GM12873 (cell line): ENCODE results near the gene HAO1.

Source experiments
- CTCF ChIP-seq: IDR thresholded peaks from 2 replicates; pipeline ENCODE4 v1.5.1; 2012; ENCODE audit warnings: low read depth, mild to moderate bottlenecking, moderate library complexity, low read length, control low read depth; ENCODE audit not compliant: insufficient read depth; ENCODE audit errors: missing control alignments

Gene HAO1

DNA sequence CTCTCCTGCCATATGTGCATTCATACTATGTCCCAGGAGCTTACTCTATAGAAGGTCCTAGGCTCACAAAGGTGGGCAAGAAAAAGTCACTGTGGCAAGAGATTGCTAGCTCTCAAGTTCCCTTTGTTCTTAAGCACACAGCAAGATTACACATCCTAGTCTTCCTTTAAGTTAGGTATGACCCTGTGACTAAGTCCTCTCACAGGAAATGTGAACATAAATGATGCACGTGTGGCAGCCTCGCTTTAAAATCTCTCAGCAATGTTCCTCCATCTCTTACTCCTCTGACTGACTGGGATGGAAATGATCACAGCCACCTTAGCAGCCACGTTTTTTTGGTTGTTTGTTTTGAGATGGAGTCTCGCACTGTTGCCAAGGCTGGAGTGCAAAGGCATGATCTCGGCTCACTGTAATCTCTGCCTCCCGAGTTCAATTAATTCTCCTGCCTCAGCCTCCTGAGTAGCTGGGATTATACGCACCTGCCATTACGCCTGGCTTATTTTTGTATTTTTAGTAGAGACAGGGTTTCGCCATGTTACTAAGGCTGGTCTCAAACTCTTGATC is 35.7 kb upstream of the HAO1 start:
- no peak for TF ChIP-seq CTCF

GRCh38 chr20:7974785-7975435 is 34.7 kb upstream of the HAO1 start:
- no peak for TF ChIP-seq CTCF

DNA sequence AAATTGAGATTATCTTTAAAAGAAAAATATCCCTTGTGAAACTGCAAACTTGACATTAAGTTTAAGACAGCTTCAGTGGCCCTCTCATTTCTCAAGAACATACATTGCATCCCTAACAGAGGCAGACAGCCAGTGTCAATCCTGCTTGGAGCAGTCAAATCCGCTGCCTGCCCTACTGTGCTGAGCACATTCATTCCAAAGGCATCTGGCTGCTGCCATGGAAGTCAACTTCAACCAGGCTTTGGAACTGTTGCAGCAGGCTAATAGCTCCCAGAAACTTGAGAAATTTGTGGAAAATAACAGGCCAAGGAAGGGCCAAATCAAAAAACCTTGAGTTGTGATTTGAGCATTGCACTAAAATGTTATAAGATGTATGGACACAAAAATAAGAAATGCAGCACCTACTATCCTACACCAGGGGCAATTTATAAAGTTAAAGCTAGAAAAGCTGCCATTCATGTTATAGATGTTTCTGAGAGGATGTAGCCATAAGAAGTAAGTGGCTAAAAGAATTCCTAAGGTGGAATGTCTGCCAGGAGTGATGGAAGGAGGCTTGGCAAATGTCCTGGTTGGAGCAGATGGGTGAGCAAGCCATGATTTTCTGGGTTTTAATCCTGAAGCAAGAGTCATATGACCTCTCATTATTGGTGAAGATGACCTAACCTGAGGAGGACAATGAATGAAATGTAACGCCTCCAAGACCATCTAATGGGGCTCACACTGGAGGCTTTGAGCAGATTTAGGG is 31.4 kb upstream of the HAO1 start:
- no peak for TF ChIP-seq CTCF

DNA sequence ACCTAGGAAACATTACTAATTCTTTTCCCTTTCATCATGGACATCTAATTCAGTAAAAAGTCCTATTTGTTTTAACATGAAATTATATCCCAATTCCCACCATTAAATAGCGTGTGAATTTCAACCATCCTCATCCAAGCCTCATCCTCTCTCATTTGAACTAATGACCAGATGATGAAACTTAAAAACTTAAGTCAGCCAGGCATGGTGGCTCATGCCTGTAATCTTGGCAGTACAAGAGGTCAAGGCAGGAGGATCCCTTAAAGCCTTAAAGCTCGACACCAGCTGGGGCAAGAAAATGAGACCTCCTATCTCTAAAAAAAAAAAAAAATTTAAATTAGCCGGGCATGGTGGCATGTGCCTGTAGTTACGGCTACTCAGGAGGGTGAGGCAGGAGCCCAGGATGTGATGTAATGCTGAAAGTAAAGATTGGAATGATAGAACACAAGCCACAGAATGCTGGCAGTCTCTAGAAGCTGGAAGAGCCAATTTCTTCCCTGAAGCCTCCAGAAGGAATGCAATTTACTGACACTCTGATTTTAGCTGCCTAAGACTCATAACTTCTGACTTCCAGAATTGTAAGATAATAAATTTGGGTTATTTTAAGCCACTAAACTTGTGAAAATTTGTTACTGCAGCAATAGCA is 27.1 kb upstream of the HAO1 start:
- TF ChIP-seq CTCF = no peak

GRCh38 chr20:7966176-7966575 is 25.9 kb upstream of the HAO1 start:
- no peak for TF ChIP-seq CTCF

- no peak for TF ChIP-seq CTCF
Measured at GRCh38 chr20:7959484-7959883, 19.2 kb upstream of the HAO1 start.

- TF ChIP-seq CTCF = no peak
Measured at GRCh38 chr20:7950387-7950786, 10.1 kb upstream of the HAO1 start.
